WTC11 (cell line): ENCODE measurements around the gene OSBPL5.

Experiments used
- ETV6 ChIP-seq: sonication (generic); formaldehyde crosslinking; IDR thresholded peaks from 2 replicates; pipeline ENCODE4 v1.8.1; 2022; ENCODE audit warnings: mild to moderate bottlenecking, missing genetic modification reagents
- GABPB1 ChIP-seq: sonication (generic); formaldehyde crosslinking; IDR thresholded peaks from 2 replicates; pipeline ENCODE4 v1.8.1; 2023; ENCODE audit warnings: mild to moderate bottlenecking, missing genetic modification reagents
- RELA ChIP-seq: sonication (generic); formaldehyde crosslinking; IDR thresholded peaks from 2 replicates; pipeline ENCODE4 v1.8.1; 2022; ENCODE audit warnings: missing genetic modification reagents, mild to moderate bottlenecking, borderline replicate concordance
- ZNF121 ChIP-seq: sonication (generic); formaldehyde crosslinking; IDR thresholded peaks from 2 replicates; pipeline ENCODE4 v1.8.0; 2023; ENCODE audit warnings: missing genetic modification reagents
- TF ChIP-seq, protein P1 (sequence below): sonication (generic); formaldehyde crosslinking; IDR thresholded peaks from 2 replicates; pipeline ENCODE4 v1.8.1; 2022; ENCODE audit warnings: mild to moderate bottlenecking, moderate library complexity, missing genetic modification reagents
- TF ChIP-seq, protein P2 (sequence below): fragments of 200-600 bp; IDR thresholded peaks from 2 replicates; pipeline ENCODE4 v1.8.0; 2022; ENCODE audit warnings: antibody characterized with exemption
- TF ChIP-seq, protein P3 (sequence below): sonication (generic); formaldehyde crosslinking; IDR thresholded peaks from 2 replicates; pipeline ENCODE4 v1.8.1; 2022; ENCODE audit warnings: missing genetic modification reagents, borderline replicate concordance
- TF ChIP-seq, protein P4 (sequence below): sonication (generic); formaldehyde crosslinking; IDR thresholded peaks from 2 replicates; pipeline ENCODE4 v1.8.1; 2023; ENCODE audit warnings: mild to moderate bottlenecking, missing genetic modification reagents, moderate library complexity
- TF ChIP-seq, protein P5 (sequence below): fragments of 250-450 bp; sonication (Bioruptor Pico); IDR thresholded peaks from 2 replicates; pipeline ENCODE4 v2.1.2; 2022; ENCODE audit warnings: mild to moderate bottlenecking, moderate library complexity

DNA sequence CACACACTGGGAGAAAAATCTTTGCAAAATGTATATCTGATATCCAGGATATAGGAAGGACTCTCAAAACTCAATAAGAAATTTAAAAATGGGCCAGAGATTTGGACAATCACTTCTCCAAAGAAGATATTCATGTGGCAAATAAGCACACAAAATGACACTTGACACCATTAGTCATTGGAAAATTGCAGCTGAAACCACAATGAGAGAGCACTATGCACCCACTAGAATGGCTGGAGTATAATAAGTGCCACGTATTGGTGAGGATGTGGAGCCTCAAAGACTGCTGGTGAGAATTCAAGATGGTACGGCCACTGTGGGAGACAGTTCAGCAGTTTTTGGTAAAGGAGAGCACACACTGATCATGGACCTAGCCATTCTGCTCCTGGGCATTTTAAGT lies 12.8 kb upstream of the OSBPL5 start:
- TF ChIP-seq, protein P1, sequence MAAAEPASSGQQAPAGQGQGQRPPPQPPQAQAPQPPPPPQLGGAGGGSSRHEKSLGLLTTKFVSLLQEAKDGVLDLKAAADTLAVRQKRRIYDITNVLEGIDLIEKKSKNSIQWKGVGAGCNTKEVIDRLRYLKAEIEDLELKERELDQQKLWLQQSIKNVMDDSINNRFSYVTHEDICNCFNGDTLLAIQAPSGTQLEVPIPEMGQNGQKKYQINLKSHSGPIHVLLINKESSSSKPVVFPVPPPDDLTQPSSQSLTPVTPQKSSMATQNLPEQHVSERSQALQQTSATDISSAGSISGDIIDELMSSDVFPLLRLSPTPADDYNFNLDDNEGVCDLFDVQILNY (CRISPR knock-in tag) = no peak
- TF ChIP-seq, protein P2, sequence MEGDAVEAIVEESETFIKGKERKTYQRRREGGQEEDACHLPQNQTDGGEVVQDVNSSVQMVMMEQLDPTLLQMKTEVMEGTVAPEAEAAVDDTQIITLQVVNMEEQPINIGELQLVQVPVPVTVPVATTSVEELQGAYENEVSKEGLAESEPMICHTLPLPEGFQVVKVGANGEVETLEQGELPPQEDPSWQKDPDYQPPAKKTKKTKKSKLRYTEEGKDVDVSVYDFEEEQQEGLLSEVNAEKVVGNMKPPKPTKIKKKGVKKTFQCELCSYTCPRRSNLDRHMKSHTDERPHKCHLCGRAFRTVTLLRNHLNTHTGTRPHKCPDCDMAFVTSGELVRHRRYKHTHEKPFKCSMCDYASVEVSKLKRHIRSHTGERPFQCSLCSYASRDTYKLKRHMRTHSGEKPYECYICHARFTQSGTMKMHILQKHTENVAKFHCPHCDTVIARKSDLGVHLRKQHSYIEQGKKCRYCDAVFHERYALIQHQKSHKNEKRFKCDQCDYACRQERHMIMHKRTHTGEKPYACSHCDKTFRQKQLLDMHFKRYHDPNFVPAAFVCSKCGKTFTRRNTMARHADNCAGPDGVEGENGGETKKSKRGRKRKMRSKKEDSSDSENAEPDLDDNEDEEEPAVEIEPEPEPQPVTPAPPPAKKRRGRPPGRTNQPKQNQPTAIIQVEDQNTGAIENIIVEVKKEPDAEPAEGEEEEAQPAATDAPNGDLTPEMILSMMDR = no peak
- TF ChIP-seq ETV6 (CRISPR knock-in tag) (no peak), ZNF121 (no peak), GABPB1 (no peak), RELA (CRISPR knock-in tag) (no peak)
- TF ChIP-seq, protein P3, sequence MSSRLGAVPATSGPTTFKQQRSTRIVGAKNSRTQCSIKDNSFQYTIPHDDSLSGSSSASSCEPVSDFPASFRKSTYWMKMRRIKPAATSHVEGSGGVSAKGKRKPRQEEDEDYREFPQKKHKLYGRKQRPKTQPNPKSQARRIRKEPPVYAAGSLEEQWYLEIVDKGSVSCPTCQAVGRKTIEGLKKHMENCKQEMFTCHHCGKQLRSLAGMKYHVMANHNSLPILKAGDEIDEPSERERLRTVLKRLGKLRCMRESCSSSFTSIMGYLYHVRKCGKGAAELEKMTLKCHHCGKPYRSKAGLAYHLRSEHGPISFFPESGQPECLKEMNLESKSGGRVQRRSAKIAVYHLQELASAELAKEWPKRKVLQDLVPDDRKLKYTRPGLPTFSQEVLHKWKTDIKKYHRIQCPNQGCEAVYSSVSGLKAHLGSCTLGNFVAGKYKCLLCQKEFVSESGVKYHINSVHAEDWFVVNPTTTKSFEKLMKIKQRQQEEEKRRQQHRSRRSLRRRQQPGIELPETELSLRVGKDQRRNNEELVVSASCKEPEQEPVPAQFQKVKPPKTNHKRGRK = no peak
- TF ChIP-seq, protein P4, sequence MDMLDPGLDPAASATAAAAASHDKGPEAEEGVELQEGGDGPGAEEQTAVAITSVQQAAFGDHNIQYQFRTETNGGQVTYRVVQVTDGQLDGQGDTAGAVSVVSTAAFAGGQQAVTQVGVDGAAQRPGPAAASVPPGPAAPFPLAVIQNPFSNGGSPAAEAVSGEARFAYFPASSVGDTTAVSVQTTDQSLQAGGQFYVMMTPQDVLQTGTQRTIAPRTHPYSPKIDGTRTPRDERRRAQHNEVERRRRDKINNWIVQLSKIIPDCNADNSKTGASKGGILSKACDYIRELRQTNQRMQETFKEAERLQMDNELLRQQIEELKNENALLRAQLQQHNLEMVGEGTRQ (CRISPR knock-in tag) = no peak
- TF ChIP-seq, protein P5, sequence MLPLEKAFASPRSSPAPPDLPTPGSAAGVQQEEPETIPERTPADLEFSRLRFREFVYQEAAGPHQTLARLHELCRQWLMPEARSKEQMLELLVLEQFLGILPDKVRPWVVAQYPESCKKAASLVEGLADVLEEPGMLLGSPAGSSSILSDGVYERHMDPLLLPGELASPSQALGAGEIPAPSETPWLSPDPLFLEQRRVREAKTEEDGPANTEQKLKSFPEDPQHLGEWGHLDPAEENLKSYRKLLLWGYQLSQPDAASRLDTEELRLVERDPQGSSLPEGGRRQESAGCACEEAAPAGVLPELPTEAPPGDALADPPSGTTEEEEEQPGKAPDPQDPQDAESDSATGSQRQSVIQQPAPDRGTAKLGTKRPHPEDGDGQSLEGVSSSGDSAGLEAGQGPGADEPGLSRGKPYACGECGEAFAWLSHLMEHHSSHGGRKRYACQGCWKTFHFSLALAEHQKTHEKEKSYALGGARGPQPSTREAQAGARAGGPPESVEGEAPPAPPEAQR = no peak
